GM12875 (cell line): Measurements from ENCODE around the gene TSPYL4.

Source experiments
- H3K4me3 ChIP-seq: one replicate; pipeline ENCODE4 v1.5.1; 2011; ENCODE audit warnings: low read depth, low read length, control low read depth
- CTCF ChIP-seq: IDR thresholded peaks from 2 replicates; pipeline ENCODE4 v1.5.1; 2011; ENCODE audit warnings: low read depth, mild to moderate bottlenecking, control low read depth, inconsistent platforms, low read length, moderate library complexity, borderline replicate concordance; ENCODE audit not compliant: insufficient read depth

TSPYL4 gene

DNA sequence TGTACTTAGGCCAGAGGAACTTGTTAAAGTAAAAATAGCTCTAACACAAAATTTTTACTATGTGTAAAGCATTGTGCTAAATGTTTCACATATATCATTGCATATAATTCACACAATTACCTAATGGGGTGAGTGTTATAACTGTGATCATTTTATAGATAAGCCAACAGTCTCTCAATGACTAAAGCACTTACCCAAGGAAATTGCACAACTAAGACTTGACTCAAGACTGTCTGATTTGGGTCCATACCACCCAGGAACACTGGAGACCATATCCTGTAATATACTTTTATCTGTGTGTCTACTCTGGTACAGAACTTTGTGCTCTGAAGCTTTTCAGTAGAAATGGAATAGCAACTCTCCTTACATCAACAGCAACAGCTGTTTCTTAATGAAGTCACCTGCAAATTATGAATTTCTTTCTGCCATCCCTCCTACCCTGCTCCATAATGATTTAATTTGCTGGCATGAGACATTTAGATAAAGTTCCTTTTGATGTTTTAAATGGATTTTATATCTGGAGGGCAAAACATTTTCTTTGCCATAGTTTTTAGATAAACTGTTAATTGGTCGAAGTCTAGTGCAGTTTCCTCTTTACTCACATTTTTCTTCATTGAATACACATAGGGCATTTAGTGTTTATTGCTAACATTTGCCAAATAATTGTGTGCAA, 47.5 kb downstream of the TSPYL4 start:
- H3K4me3 ChIP-seq, result no peak overlapping the region

GRCh38 chr6:116205281-116205680, 48.6 kb downstream of the TSPYL4 start:
- TF ChIP-seq CTCF, result no peak
- no peak overlapping the region for H3K4me3 ChIP-seq

More for the DNA sequence above, 47.5 kb downstream of the TSPYL4 start:
- TF ChIP-seq CTCF, result no peak

DNA sequence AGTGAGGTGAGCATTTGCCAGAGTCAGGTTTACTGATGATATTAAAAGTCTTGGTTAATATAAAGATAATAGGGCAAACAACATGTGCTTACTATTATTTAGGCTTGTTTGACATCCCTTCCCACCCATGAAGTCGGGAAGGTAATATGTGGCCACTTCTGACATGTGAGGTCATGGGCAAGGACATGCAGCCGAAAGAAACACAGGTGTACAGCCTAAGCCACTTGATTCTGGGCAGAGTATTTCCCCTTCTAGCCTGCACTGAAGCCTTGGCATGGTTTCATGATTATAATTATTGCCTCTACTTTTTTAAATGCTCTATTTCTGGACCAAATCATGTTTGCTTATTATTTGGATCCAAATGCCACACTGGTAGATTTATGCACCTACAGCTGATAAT, 52.3 kb downstream of the TSPYL4 start:
- no peak overlapping the region for H3K4me3 ChIP-seq
- no peak for TF ChIP-seq CTCF

DNA sequence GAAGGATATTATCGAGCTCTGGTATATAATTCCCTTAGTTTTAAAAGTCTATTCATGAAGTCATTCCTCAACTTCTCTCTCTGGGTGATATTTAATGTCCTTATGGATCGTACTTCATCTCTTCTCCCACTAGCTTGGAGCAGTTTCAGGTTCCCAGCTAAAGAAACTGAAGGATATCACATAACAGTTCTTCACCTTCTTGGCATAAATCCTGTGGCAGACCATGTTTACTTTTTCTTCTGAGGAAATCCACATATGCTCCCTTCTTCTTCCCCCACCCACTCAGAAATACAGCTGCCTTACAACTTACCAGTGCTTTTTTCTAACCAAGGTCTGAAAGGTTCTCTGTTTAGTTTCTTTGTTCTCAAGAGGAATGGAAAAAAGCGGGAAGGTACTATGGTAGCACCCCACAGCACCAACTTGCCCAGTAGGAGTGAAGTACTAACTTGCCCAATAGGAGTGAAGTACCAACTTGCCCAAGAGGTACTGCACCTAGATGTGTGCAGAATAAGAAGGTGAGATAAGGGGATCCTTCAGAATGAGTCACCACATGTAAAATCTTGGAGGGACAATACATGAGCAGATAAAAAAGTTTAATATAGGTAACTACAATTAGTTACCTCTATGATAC, 53.1 kb downstream of the TSPYL4 start:
- H3K4me3 ChIP-seq, result no peak overlapping the region
- TF ChIP-seq CTCF, result no peak
